K562 (cell line): ENCODE data around the gene CLN5. TPM values are rescaled to one million over a fixed set of nuclear protein-coding genes. Genes with fewer than 3 reads are reported as not detected.

Experiments
- ATAC-seq: fragments of 200-7000 bp; cut with Tn5 transposase; 3 replicates; pipeline ENCODE4 v1.9.1; 2020; ENCODE audit warnings: moderate library complexity
- BruUV-seq: library from RNA; stranded (reverse); fragments of 400-500 nt; replicated peaks from 2 replicates; lab custom pipeline; 2021; lab: Mats Ljungman, UMichigan
- CTCF ChIA-PET: fragments of 300-600 bp; formaldehyde crosslinking; extraction: SDS; loops from one replicate; lab custom pipeline; 2021; ENCODE audit warnings: low intra/inter-chr PET ratio; lab: Yijun Ruan, JAX
- POLR2A ChIA-PET: fragments of 300-600, 350-650 bp; sonication (Branson Sonifier 250); formaldehyde crosslinking; extraction: SDS; loops from one replicate; lab custom pipeline; 2021; ENCODE audit warnings: antibody characterized with exemption, inconsistent platforms; lab: Yijun Ruan, JAX
- DNase-seq, 4 experiments: peaks; one replicate each; pipeline versions ENCODE4 v3.0.0 to v3.0.0-alpha.2; 2011 to 2018; ENCODE audit warnings: low spot score in 3 of 4, mixed read lengths in 3 of 4; ENCODE audit errors: extremely low read depth in 1 of 4
- FAIRE-seq: peaks from 2 replicates; lab custom pipeline; 2011; peaks lifted over from hg19 to GRCh38; lab: Jason Lieb, UNC
- H2AFZ ChIP-seq: 2 replicates; pipeline ENCODE4 v1.6.0; 2011; ENCODE audit warnings: low read depth, low read length, control low read depth, inconsistent platforms
- H3K27ac ChIP-seq: fragments of 200-600 bp; 3 replicates; pipeline ENCODE4 v1.8.0; 2011; ENCODE audit warnings: low read depth, mild to moderate bottlenecking, control low read depth, inconsistent platforms, low read length, moderate library complexity, mixed read lengths; ENCODE audit errors: extremely low read depth
- H3K27me3 ChIP-seq, 2 experiments: fragments of 300-600 bp in 1 of 2; 2 replicates in 1 of 2; 3 replicates in 1 of 2; pipeline versions ENCODE4 v1.6.0 to v1.8.0; 2011; ENCODE audit warnings: inconsistent platforms in 2 of 2, low read length in 2 of 2, mild to moderate bottlenecking in 1 of 2, mixed read lengths in 1 of 2, moderate library complexity in 1 of 2; ENCODE audit not compliant: control insufficient read depth in 2 of 2, insufficient read depth in 2 of 2
- H3K36me3 ChIP-seq: fragments of 300-600 bp; 3 replicates; pipeline ENCODE4 v1.8.0; 2011; ENCODE audit warnings: mild to moderate bottlenecking, low read length, inconsistent platforms; ENCODE audit not compliant: control insufficient read depth, insufficient read depth
- H3K4me1 ChIP-seq, 2 experiments: fragments of 200-600 bp in 1 of 2; replicated peaks in 1 of 2; 2 replicates in 1 of 2; 3 replicates in 1 of 2; pipeline versions ENCODE4 v1.5.1 to v1.8.0; 2011; ENCODE audit warnings: inconsistent platforms in 2 of 2, low read length in 2 of 2, mild to moderate bottlenecking in 1 of 2, mixed read lengths in 1 of 2, moderate library complexity in 1 of 2; ENCODE audit not compliant: control insufficient read depth in 2 of 2, insufficient read depth in 2 of 2
- H3K4me2 ChIP-seq: 2 replicates; pipeline ENCODE4 v1.6.1; 2011; ENCODE audit warnings: low read length, control low read depth, inconsistent platforms, mixed read lengths; ENCODE audit not compliant: insufficient read depth
- H3K4me3 ChIP-seq: fragments of 200-600 bp; sonication (generic), shearing (Covaris generic); 2 replicates; pipeline ENCODE4 v1.5.1; 2016; ENCODE audit warnings: control low read depth, inconsistent platforms
- H3K79me2 ChIP-seq: fragments of 200-600 bp; 3 replicates; pipeline ENCODE4 v1.8.0; 2011; ENCODE audit warnings: low read length, inconsistent platforms; ENCODE audit not compliant: control insufficient read depth, insufficient read depth
- H3K9ac ChIP-seq, 2 experiments: 2 replicates each; pipeline versions ENCODE4 v1.6.0 to v1.6.1; 2011; ENCODE audit warnings: low read depth in 2 of 2, low read length in 2 of 2, control low read depth in 1 of 2, inconsistent platforms in 1 of 2, mild to moderate bottlenecking in 1 of 2, mixed read lengths in 1 of 2; ENCODE audit not compliant: insufficient read depth in 1 of 2
- H3K9me1 ChIP-seq: one replicate; pipeline ENCODE4 v1.6.0; 2011; ENCODE audit warnings: inconsistent platforms, mild to moderate bottlenecking, low read length, moderate library complexity; ENCODE audit not compliant: control insufficient read depth, insufficient read depth
- H3K9me3 ChIP-seq: replicated peaks from 2 replicates; pipeline ENCODE4 v1.5.1; 2011; ENCODE audit warnings: low read depth, low read length, inconsistent platforms; ENCODE audit not compliant: control insufficient read depth, insufficient read depth
- H4K20me1 ChIP-seq: replicated peaks from 2 replicates; pipeline ENCODE4 v1.6.1; 2011; ENCODE audit warnings: low read length, inconsistent platforms, mixed read lengths; ENCODE audit not compliant: control insufficient read depth, insufficient read depth
- ARID1B ChIP-seq: fragments of 450-650 bp; IDR thresholded peaks from 2 replicates; pipeline ENCODE4 v1.6.1; 2016; ENCODE audit warnings: antibody characterized with exemption, mild to moderate bottlenecking, inconsistent platforms
- CGGBP1 ChIP-seq: fragments of 250-450 bp; sonication (Bioruptor Pico); IDR thresholded peaks from 2 replicates; pipeline ENCODE4 v1.9.0; 2021; ENCODE audit warnings: mild to moderate bottlenecking
- GTF2A2 ChIP-seq: IDR thresholded peaks from 2 replicates; pipeline ENCODE4 v1.6.1; 2016; ENCODE audit warnings: mild to moderate bottlenecking, missing genetic modification characterization, missing compliant biosample characterization
- HEY1 ChIP-seq: fragments of 250-450 bp; sonication (Bioruptor Pico); IDR thresholded peaks from 2 replicates; pipeline ENCODE4 v1.5.0; 2020; ENCODE audit warnings: mild to moderate bottlenecking, moderate library complexity, borderline replicate concordance
- PRMT5 ChIP-seq: sonication (generic); formaldehyde crosslinking; IDR thresholded peaks from 2 replicates; pipeline ENCODE4 v1.5.0; 2020; ENCODE audit warnings: missing genetic modification reagents
- SMAD3 ChIP-seq: fragments of 450-650 bp; formaldehyde crosslinking; conservative IDR thresholded peaks from 2 replicates; pipeline ENCODE4 v1.4.0; 2020; ENCODE audit warnings: mild to moderate bottlenecking
- ZNF143 ChIP-seq: sonication (generic); formaldehyde crosslinking; IDR thresholded peaks from 2 replicates; pipeline ENCODE4 v1.9.0; 2022; ENCODE audit warnings: mild to moderate bottlenecking, missing genetic modification reagents
- ZNF239 ChIP-seq: fragments of 250-450 bp; sonication (Bioruptor Pico); IDR thresholded peaks from 2 replicates; pipeline ENCODE4 v1.4.0; 2020; ENCODE audit warnings: mild to moderate bottlenecking
- ZNF668 ChIP-seq: fragments of 250-450 bp; sonication (Bioruptor Pico); IDR thresholded peaks from 2 replicates; pipeline ENCODE4 v1.8.0; 2022; ENCODE audit warnings: mild to moderate bottlenecking, inconsistent platforms
- ZNF76 ChIP-seq: fragments of 250-450 bp; sonication (Bioruptor Pico); IDR thresholded peaks from 2 replicates; pipeline ENCODE4 v1.4.0; 2020; ENCODE audit warnings: mild to moderate bottlenecking, moderate library complexity, borderline replicate concordance
- ZNF766 ChIP-seq: fragments of 200-800 bp; sonication (Bioruptor generic); conservative IDR thresholded peaks from 2 replicates; pipeline ENCODE4 v1.6.1; 2016; ENCODE audit warnings: missing genetic modification characterization, missing compliant biosample characterization
- WGBS: fragments of 100-300 bp; shearing (Covaris generic); methylation state at CpG from one replicate; pipeline ENCODE4 v1.1.6; 2016; ENCODE audit warnings: low coverage, mixed read lengths; ENCODE audit not compliant: insufficient coverage; ENCODE audit errors: missing lambda C conversion rate; 5-methylcytosine and 5-hydroxymethylcytosine counted together
- in situ Hi-C: fragments of 300-500 bp; cut with MboI; formaldehyde crosslinking; loops from 4 replicates; pipeline ENCODE4 v1.15.0; 2018; ENCODE audit warnings: inconsistent platforms, mixed read lengths
- intact Hi-C: fragments of 100-400 bp; cut with micrococcal nuclease; formaldehyde crosslinking; loops from 2 replicates; pipeline ENCODE4 v1.14.2; 2022
- polyA plus RNA-seq, 8 experiments: library from polyadenylated mRNA; depleted of rRNA in 4 of 8; stranded (reverse) in 5 of 8; unstranded in 3 of 8; fragments of >200 nt; fragmentation: Nextera tagmentation in 2 of 8; fragmentation: Illumina TruSeq in 1 of 8; extraction: Ambion mirVana in 2 of 8; extraction: Trizol in 1 of 8; gene quantifications; 2 replicates each; pipeline versions ENCODE4 v1.2.1 to v1.2.3, GENCODE V29; 2011 to 2014; ENCODE audit warnings: inconsistent platforms in 1 of 8, missing spikeins in 1 of 8
- total RNA-seq, 7 experiments: library from RNA; depleted of rRNA in 6 of 7; stranded (reverse); fragments of >200 nt in 6 of 7; fragmentation: Illumina TruSeq in 2 of 7; extraction: Trizol in 2 of 7; gene quantifications; 2 replicates each; pipeline versions ENCODE4 v1.2.1 to v1.2.3, GENCODE V29; 2011 to 2021; ENCODE audit warnings: low replicate concordance in 1 of 7
- TF ChIP-seq, protein P1 (sequence below): fragments of 450-650 bp; IDR thresholded peaks from 2 replicates; pipeline ENCODE4 v1.7.1; 2018; ENCODE audit warnings: mild to moderate bottlenecking, low read depth; ENCODE audit not compliant: partially characterized antibody

The CLN5 gene
- total and polyA plus RNA-seq, 9 of the 15 experiments (the other 6 are each of a cell fraction or from before 2014, with no cell fraction given) = 4.6 to 11.5 (median 7.2) TPM

DNA sequence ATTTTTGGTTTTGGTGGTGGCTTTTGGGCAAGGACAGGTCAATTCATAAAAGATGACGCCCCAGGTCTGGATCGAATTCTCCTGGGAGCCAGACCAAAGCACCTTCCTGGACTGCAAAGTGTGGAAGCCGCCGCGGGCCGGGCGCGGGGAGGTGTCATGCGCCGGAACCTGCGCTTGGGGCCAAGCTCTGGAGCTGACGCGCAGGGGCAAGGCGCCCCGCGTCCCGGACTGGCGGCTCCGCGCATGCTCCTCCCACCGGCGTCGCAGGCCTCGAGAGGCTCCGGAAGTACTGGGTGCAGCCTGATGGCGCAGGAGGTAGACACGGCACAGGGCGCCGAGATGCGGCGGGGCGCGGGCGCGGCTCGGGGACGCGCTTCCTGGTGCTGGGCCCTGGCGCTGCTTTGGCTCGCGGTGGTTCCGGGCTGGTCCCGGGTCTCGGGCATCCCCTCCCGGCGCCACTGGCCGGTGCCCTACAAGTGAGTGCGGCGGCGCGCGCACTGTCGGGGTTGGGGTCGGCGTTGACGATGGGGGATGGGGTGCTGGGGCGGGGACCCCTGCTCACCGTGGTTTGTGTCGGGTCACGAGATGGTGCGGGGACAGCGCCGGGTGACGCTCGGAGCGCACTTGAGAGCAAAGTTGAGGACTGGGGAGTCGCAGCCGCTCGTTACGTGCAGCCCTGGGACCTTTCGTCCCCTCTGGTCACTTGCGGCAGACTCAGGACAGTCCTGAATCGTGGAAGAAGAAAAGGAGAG lies at the start of gene CLN5 (continued):
- no peak for TF ChIP-seq HEY1 (CRISPR knock-in tag)
- TF ChIP-seq SMAD3 = no peak
- no peak for TF ChIP-seq GTF2A2 (tag)
- TF ChIP-seq ZNF668 (CRISPR knock-in tag) = no peak
- no peak for TF ChIP-seq PRMT5 (CRISPR knock-in tag)

DNA sequence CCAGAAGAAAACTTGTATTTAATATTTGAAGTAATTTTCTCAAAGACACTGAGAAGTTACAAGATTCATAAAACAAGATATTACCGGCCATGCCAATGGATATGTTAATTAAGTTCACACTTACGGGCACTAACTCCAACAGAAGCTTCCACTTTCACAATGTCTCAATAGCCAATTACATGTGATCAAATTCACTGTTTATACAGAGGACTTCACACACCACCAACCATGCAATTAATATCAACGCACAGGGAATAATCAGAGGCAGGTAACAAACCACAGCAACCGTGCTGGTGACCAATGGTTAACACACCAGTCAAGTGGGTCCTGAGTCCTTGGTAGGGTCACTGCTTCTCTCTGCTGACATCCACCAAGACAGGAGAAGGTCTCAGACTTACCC lies 49.5 kb upstream of the CLN5 start:
- WGBS = 15% methylated on average over 4 of the region's 4 CpGs
- Histone ChIP-seq H3K79me2 (no peaks in the 10 kb centered on the region), H3K4me2 (no peak overlapping the region), H3K4me3 (no peak overlapping the region), H3K9ac (no peak overlapping the region), H4K20me1 (no peaks in the 10 kb centered on the region), H3K36me3 (no peaks in the 10 kb centered on the region), H3K27me3 (peaks cover 0 to 12% of the 10 kb centered on the region in 2 experiments; a peak in 1 of 5 replicates), H3K9me3 (no peaks in the 10 kb centered on the region), H2AFZ (no peak overlapping the region), H3K9me1 (no peaks in the 10 kb centered on the region), H3K4me1 (no peaks in the 10 kb centered on the region), H3K27ac (no peak overlapping the region)
- TF ChIP-seq, protein P1, sequence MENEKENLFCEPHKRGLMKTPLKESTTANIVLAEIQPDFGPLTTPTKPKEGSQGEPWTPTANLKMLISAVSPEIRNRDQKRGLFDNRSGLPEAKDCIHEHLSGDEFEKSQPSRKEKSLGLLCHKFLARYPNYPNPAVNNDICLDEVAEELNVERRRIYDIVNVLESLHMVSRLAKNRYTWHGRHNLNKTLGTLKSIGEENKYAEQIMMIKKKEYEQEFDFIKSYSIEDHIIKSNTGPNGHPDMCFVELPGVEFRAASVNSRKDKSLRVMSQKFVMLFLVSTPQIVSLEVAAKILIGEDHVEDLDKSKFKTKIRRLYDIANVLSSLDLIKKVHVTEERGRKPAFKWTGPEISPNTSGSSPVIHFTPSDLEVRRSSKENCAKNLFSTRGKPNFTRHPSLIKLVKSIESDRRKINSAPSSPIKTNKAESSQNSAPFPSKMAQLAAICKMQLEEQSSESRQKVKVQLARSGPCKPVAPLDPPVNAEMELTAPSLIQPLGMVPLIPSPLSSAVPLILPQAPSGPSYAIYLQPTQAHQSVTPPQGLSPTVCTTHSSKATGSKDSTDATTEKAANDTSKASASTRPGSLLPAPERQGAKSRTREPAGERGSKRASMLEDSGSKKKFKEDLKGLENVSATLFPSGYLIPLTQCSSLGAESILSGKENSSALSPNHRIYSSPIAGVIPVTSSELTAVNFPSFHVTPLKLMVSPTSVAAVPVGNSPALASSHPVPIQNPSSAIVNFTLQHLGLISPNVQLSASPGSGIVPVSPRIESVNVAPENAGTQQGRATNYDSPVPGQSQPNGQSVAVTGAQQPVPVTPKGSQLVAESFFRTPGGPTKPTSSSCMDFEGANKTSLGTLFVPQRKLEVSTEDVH = no peak
- TF ChIP-seq ZNF239 (CRISPR knock-in tag) (no peak), CGGBP1 (CRISPR knock-in tag) (no peak), ARID1B (no peak), ZNF76 (CRISPR knock-in tag) (no peak), ZNF143 (no peak), ZNF766 (no peak)
- DNase-seq = no peak
- no peak for FAIRE-seq
- ChIA-PET CTCF (no interaction called here), POLR2A (no interaction called here)
- no TSS peak for BruUV-seq
- no peak for ATAC-seq
- in situ Hi-C loops (no loop called here), intact Hi-C loops (no loop called here)
